HG03565 (cell line): ENCODE measurements around the gene CDHR1.

Source experiments
- ATAC-seq: cut with Tn5 transposase; IDR thresholded peaks from one replicate; pipeline ENCODE4 v1.9.1; 2021; ENCODE audit warnings: mild to moderate bottlenecking, moderate library complexity; ENCODE audit not compliant: unreplicated experiment

The CDHR1 gene

GRCh38 chr10:84225427-84226173, 31.3 kb downstream of the CDHR1 start, which contains the start of gene LRIT2:
Gene LRIT2 (minus strand): TSS chr10:84225544. CDS start chr10:84225520, 24 bp downstream.
- ATAC-seq, result no peak

- no peak for ATAC-seq
Observed at GRCh38 chr10:84226616-84227015, 32.3 kb downstream of the CDHR1 start.

- no peak for ATAC-seq
Observed at GRCh38 chr10:84227810-84228209, 33.5 kb downstream of the CDHR1 start.

- no peak for ATAC-seq
Observed at GRCh38 chr10:84230359-84230758, 36.0 kb downstream of the CDHR1 start.

GRCh38 chr10:84232376-84232775, 38.0 kb downstream of the CDHR1 start:
- ATAC-seq, result no peak

GRCh38 chr10:84233940-84234339, 39.6 kb downstream of the CDHR1 start:
- no peak for ATAC-seq

- no peak for ATAC-seq
Observed at GRCh38 chr10:84234479-84234878, 40.1 kb downstream of the CDHR1 start.

- ATAC-seq, result no peak
Observed at GRCh38 chr10:84235096-84235495, 40.8 kb downstream of the CDHR1 start.

GRCh38 chr10:84236807-84237198, 42.5 kb downstream of the CDHR1 start:
- ATAC-seq, result no peak

- ATAC-seq, result no peak
Observed at GRCh38 chr10:84237199-84238051, 43.1 kb downstream of the CDHR1 start.

- ATAC-seq, result no peak
Observed at GRCh38 chr10:84238909-84239308, 44.6 kb downstream of the CDHR1 start.

- no peak for ATAC-seq
Observed at GRCh38 chr10:84241185-84241790, 47.0 kb downstream of the CDHR1 start, which contains the start of gene LRIT1. Gene LRIT1 (minus strand): TSS chr10:84241546. CDS start chr10:84241439, 107 bp downstream.

GRCh38 chr10:84243759-84244158, 49.4 kb downstream of the CDHR1 start:
- ATAC-seq, result no peak

GRCh38 chr10:84244651-84245270, 50.4 kb downstream of the CDHR1 start, which contains the start of gene RGR:
Gene RGR (plus strand): TSS chr10:84245053. CDS start chr10:84245091, 38 bp downstream.
- no peak for ATAC-seq

- ATAC-seq, result no peak
Observed at GRCh38 chr10:84247496-84247895, 53.2 kb downstream of the CDHR1 start.

GRCh38 chr10:84248794-84249193, 54.5 kb downstream of the CDHR1 start:
- ATAC-seq, result no peak

GRCh38 chr10:84254552-84255478, 60.5 kb downstream of the CDHR1 start:
- no peak for ATAC-seq

- peak; percentile 43 for ATAC-seq
Observed at GRCh38 chr10:84256510-84257342, 62.4 kb downstream of the CDHR1 start.
